ENCODE measurements around the gene ZNF580.

Gene ZNF580

GRCh38 chr19:55691561-55692481 lies 51.0 kb downstream of the ZNF580 start:
- Histone ChIP-seq H3K36me3 (ENCODE audit: control insufficient read depth, insufficient read depth, low read length) (peaks cover 64% of the 10 kb centered on the region), H3K9ac (ENCODE audit: low read length) (no peak overlapping the region), H3K4me3 (ENCODE audit: low read length) (no peak overlapping the region), H3K9me3 (ENCODE audit: control insufficient read depth, low read length) (no peaks in the 10 kb centered on the region), H3K4me1 (ENCODE audit: control insufficient read depth, insufficient read depth, low read length) (peaks cover 32% of the 10 kb centered on the region), H3K27me3 (ENCODE audit: control insufficient read depth, insufficient read depth, low read length) (no peaks in the 10 kb centered on the region)

- Histone ChIP-seq H3K9ac (ENCODE audit: low read length) (no peak overlapping the region), H3K4me3 (ENCODE audit: low read length) (no peak overlapping the region), H3K9me3 (ENCODE audit: control insufficient read depth, low read length) (no peaks in the 10 kb centered on the region), H3K4me1 (ENCODE audit: control insufficient read depth, insufficient read depth, low read length) (peaks cover 24% of the 10 kb centered on the region), H3K36me3 (ENCODE audit: control insufficient read depth, insufficient read depth, low read length) (peaks cover 65% of the 10 kb centered on the region), H3K27me3 (ENCODE audit: control insufficient read depth, insufficient read depth, low read length) (no peaks in the 10 kb centered on the region)
These were observed 51.9 kb downstream of the ZNF580 start for GRCh38 chr19:55692681-55693081.

Data from mucosa of stomach (tissue), 1 donor.